A673 (cell line): Measurements from ENCODE around the gene RALGAPA2. TPM values are rescaled to one million over a fixed set of nuclear protein-coding genes. Genes with fewer than 3 reads are reported as not detected.

Experiments used
- BruUV-seq: library from RNA; stranded (reverse); fragments of 400-500 nt; replicated peaks from 2 replicates; lab custom pipeline; 2021; lab: Mats Ljungman, UMichigan
- CTCF ChIA-PET: fragments of 300-600 bp; sonication (Branson Sonifier 250); formaldehyde crosslinking; loops from one replicate; lab custom pipeline; 2022; ENCODE audit warnings: antibody characterized with exemption; lab: Charles Lee
- POLR2A ChIA-PET: fragments of 300-600 bp; sonication (Branson Sonifier 250); formaldehyde crosslinking; loops from one replicate; lab custom pipeline; 2022; ENCODE audit warnings: antibody characterized with exemption; ENCODE audit not compliant: low non-redundant PET; lab: Charles Lee
- DNase-seq: peaks from one replicate; pipeline ENCODE4 v3.0.0-alpha.2; 2015; ENCODE audit warnings: low spot score
- H3K27ac ChIP-seq: fragments of 200-600 bp; sonication (generic); 2 replicates; pipeline ENCODE4 v1.5.1; 2016; ENCODE audit warnings: mixed run types, low read depth, mild to moderate bottlenecking, mixed read lengths, antibody characterized with exemption, low read length; ENCODE audit not compliant: poor library complexity, severe bottlenecking
- H3K27me3 ChIP-seq: fragments of 200-600 bp; sonication (generic); replicated peaks from 2 replicates; pipeline ENCODE4 v1.6.1; 2017; ENCODE audit warnings: mixed run types, low read depth, mild to moderate bottlenecking, mixed read lengths, antibody characterized with exemption, low read length; ENCODE audit not compliant: insufficient read depth, poor library complexity
- H3K36me3 ChIP-seq: fragments of 200-600 bp; sonication (generic); 2 replicates; pipeline ENCODE4 v1.6.1; 2016; ENCODE audit warnings: mixed run types, mild to moderate bottlenecking, mixed read lengths, antibody characterized with exemption, low read length; ENCODE audit not compliant: insufficient read depth, poor library complexity, severe bottlenecking
- H3K4me1 ChIP-seq: fragments of 200-600 bp; sonication (generic); 2 replicates; pipeline ENCODE4 v1.6.1; 2017; ENCODE audit warnings: mixed run types, mild to moderate bottlenecking, mixed read lengths, antibody characterized with exemption, low read length; ENCODE audit not compliant: insufficient read depth, poor library complexity, severe bottlenecking
- H3K4me3 ChIP-seq: fragments of 200-600 bp; sonication (generic); 2 replicates; pipeline ENCODE4 v1.5.1; 2016; ENCODE audit warnings: low read depth, mixed run types, mild to moderate bottlenecking, mixed read lengths, low read length; ENCODE audit not compliant: poor library complexity, severe bottlenecking
- H3K9me3 ChIP-seq: fragments of 200-600 bp; sonication (generic); 2 replicates; pipeline ENCODE4 v1.6.1; 2016; ENCODE audit warnings: mixed run types, low read depth, mild to moderate bottlenecking, mixed read lengths, antibody characterized with exemption, low read length; ENCODE audit not compliant: poor library complexity, severe bottlenecking
- EZH2 ChIP-seq: fragments of 200-600 bp; sonication (generic); IDR thresholded peaks from 2 replicates; pipeline ENCODE4 v1.6.1; 2017; ENCODE audit warnings: borderline replicate concordance, low read depth, mild to moderate bottlenecking, mixed read lengths, antibody characterized with exemption, low read length; ENCODE audit not compliant: poor library complexity, severe bottlenecking
- intact Hi-C: fragments of 100-400 bp; cut with micrococcal nuclease; formaldehyde crosslinking; loops from one replicate; pipeline ENCODE4 v1.10.0; 2022; ENCODE audit not compliant: unreplicated experiment
- total RNA-seq: library from RNA; stranded (reverse); gene quantifications from 2 replicates; pipeline ENCODE4 v1.2.3, GENCODE V29; 2021
- TF ChIP-seq, protein P1 (sequence below): fragments of 300-800, 200-600 bp; sonication (generic); conservative IDR thresholded peaks from 2 replicates; pipeline ENCODE4 v1.5.1; 2017; ENCODE audit warnings: low read depth, mild to moderate bottlenecking, antibody characterized with exemption, low read length, moderate library complexity, mixed read lengths

The RALGAPA2 gene
- total RNA-seq, 1 experiment from 2014 or later: 32.4 TPM

DNA sequence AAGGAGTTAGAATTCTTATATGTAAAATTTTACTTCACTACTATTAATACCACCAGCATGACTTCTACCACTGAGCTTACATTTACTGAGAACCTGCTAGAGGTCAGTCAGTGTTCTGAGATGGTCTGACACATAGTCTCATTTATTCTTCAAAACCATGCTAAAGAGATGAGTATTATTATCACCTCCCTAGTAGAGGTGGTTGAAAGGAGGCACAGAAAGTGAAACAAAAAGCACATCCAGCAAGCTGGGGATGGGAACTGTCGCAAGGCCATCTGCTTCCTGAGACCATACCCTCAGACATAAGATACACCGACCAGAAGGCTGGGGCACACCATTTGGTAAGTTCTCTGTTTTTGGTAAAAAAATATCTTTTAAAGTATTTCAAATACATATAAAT, 206.9 kb downstream of the RALGAPA2 start:
- CTCF ChIA-PET: no interaction called here
- no TSS peak for BruUV-seq
- no peaks in the 10 kb centered on the region for H3K27me3 ChIP-seq
- H3K4me3 ChIP-seq: no peak overlapping the region
- POLR2A ChIA-PET: no interaction called here
- no peak for TF ChIP-seq EZH2
- TF ChIP-seq, protein P1, sequence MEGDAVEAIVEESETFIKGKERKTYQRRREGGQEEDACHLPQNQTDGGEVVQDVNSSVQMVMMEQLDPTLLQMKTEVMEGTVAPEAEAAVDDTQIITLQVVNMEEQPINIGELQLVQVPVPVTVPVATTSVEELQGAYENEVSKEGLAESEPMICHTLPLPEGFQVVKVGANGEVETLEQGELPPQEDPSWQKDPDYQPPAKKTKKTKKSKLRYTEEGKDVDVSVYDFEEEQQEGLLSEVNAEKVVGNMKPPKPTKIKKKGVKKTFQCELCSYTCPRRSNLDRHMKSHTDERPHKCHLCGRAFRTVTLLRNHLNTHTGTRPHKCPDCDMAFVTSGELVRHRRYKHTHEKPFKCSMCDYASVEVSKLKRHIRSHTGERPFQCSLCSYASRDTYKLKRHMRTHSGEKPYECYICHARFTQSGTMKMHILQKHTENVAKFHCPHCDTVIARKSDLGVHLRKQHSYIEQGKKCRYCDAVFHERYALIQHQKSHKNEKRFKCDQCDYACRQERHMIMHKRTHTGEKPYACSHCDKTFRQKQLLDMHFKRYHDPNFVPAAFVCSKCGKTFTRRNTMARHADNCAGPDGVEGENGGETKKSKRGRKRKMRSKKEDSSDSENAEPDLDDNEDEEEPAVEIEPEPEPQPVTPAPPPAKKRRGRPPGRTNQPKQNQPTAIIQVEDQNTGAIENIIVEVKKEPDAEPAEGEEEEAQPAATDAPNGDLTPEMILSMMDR: no peak
- no peak overlapping the region for H3K27ac ChIP-seq
- H3K9me3 ChIP-seq: no peaks in the 10 kb centered on the region
- H3K4me1 ChIP-seq: no peaks in the 10 kb centered on the region
- H3K36me3 ChIP-seq: peaks cover 13% of the 10 kb centered on the region
- intact Hi-C loops: no loop called here
- DNase-seq: no peak

DNA sequence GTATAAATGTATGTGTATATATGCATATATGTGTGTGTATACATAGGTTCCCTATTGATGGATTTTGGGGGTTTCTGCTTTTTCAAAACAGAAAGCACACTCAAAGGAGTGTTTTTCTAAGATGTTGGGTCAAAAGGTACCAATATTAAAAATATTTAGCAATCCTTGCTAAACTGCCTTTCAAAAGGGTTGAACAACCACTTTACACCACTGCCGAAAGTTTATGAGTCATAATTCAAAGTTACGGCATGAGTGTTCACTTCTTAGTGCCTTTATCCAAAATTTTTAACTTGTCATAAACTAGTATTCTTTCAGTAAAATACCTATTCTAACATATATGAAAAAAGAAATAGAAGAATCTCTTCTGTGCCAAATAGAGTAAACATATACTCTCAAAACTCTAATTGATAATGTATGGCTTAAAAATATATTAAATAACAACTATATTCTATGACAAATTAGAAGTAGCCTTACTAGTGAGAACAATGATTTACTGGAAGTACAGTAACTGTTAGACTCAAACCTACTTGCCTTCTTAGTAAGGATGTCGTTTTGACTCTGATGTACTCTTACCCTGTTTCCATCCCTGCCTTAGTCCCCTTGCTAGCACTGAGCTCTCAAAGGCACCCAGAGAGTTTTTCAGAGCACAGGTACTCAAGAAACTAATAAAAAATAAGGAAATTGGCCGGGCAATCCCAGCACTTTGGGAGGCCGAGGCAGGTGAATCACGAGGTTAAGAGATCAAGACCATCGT, 208.5 kb downstream of the RALGAPA2 start:
- no peak overlapping the region for H3K4me3 ChIP-seq
- no peak overlapping the region for H3K27ac ChIP-seq
- intact Hi-C loops: no loop called here
- ChIA-PET POLR2A (no interaction called here), CTCF (no interaction called here)
- peaks cover 11% of the 10 kb centered on the region for H3K36me3 ChIP-seq
- H3K9me3 ChIP-seq: no peaks in the 10 kb centered on the region
- no peak for DNase-seq
- H3K4me1 ChIP-seq: peaks cover under 1% of the 10 kb centered on the region
- BruUV-seq: no TSS peak
- H3K27me3 ChIP-seq: no peaks in the 10 kb centered on the region
- TF ChIP-seq, protein P1: no peak
- no peak for TF ChIP-seq EZH2

DNA sequence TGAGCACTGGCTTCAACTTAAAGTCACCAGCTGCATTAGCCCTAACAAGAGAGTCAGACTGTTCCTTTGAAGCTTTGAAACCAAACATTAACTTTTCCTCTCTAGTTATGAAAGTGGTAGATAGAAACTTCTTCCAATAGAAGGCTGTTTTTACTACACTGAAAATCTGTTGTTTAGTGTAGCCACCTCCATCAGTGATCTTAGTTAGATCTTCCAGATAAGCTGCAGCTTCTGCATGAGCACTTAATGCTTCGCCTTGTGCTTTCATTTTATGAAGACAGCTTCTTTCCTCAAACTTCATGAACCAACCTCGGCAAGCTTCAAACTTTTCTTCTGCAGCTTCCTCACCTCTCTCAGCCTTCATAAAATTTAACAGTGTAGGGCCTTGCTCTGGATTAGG, 211.3 kb downstream of the RALGAPA2 start:
- Histone ChIP-seq H3K4me1 (peaks cover 7% of the 10 kb centered on the region), H3K27ac (no peak overlapping the region), H3K4me3 (no peak overlapping the region), H3K36me3 (peaks cover 11% of the 10 kb centered on the region), H3K27me3 (no peaks in the 10 kb centered on the region), H3K9me3 (no peaks in the 10 kb centered on the region)
- POLR2A ChIA-PET: no interaction called here
- BruUV-seq: no TSS peak
- intact Hi-C loops: no loop called here
- no peak for DNase-seq
- CTCF ChIA-PET: no interaction called here
- no peak for TF ChIP-seq EZH2
- TF ChIP-seq, protein P1: no peak
